HG02870 (cell line): ENCODE results near the gene MLC1.

Experiments
- ATAC-seq: cut with Tn5 transposase; IDR thresholded peaks from one replicate; pipeline ENCODE4 v1.9.1; 2021; ENCODE audit warnings: mild to moderate bottlenecking, moderate library complexity; ENCODE audit not compliant: unreplicated experiment

MLC1 gene

GRCh38 chr22:50039669-50040443 lies 45.4 kb downstream of the MLC1 start:
- ATAC-seq: no peak

- ATAC-seq: no peak
Observed at GRCh38 chr22:50035976-50036724, 49.1 kb downstream of the MLC1 start.

- ATAC-seq: no peak
Observed at GRCh38 chr22:50035131-50035881, 49.9 kb downstream of the MLC1 start.

- no peak for ATAC-seq
Observed at GRCh38 chr22:50034126-50035081, 50.8 kb downstream of the MLC1 start.

GRCh38 chr22:50032941-50033601 lies 52.2 kb downstream of the MLC1 start:
- no peak for ATAC-seq

GRCh38 chr22:50032109-50032871 lies 52.9 kb downstream of the MLC1 start:
- ATAC-seq: no peak

GRCh38 chr22:50031189-50032091 lies 53.8 kb downstream of the MLC1 start:
- no peak for ATAC-seq

- peak; percentile 65 for ATAC-seq
Observed at GRCh38 chr22:50030297-50031188, 54.7 kb downstream of the MLC1 start.

GRCh38 chr22:50027639-50028537 lies 57.3 kb downstream of the MLC1 start:
- no peak for ATAC-seq

GRCh38 chr22:50025993-50026392 lies 59.2 kb downstream of the MLC1 start:
- ATAC-seq: no peak

GRCh38 chr22:50022171-50022819 lies 62.9 kb downstream of the MLC1 start:
- ATAC-seq: no peak

GRCh38 chr22:50020606-50021005 lies 64.6 kb downstream of the MLC1 start:
- no peak for ATAC-seq

GRCh38 chr22:50019316-50019715 lies 65.9 kb downstream of the MLC1 start:
- ATAC-seq: no peak

- ATAC-seq: no peak
Observed at GRCh38 chr22:50018608-50019285, 66.5 kb downstream of the MLC1 start.

GRCh38 chr22:50017701-50018224 lies 67.5 kb downstream of the MLC1 start:
- ATAC-seq: no peak
